Hepatocyte (in vitro differentiated cells): ENCODE results near the gene LRRC37A3.
"Not testable (repeated sequence)": the region's sequence is repeated elsewhere in the genome, so short reads cannot be mapped to it uniquely, and the experiment has no call there.

Experiments used
- CTCF ChIP-seq: fragments of 200-600 bp; sonication (generic); IDR thresholded peaks from 2 replicates; pipeline ENCODE4 v1.5.1; 2016; ENCODE audit warnings: antibody characterized with exemption, mild to moderate bottlenecking; ENCODE audit not compliant: poor library complexity
- EZH2 ChIP-seq: fragments of 200-600 bp; sonication (generic); IDR thresholded peaks from 2 replicates; pipeline ENCODE4 v1.6.1; 2016; ENCODE audit warnings: antibody characterized with exemption, mild to moderate bottlenecking, borderline replicate concordance
- EZH2phosphoT487 ChIP-seq: fragments of 200-600 bp; sonication (generic); IDR thresholded peaks from one replicate; pipeline ENCODE4 v1.6.1; 2018; ENCODE audit warnings: antibody characterized with exemption, mild to moderate bottlenecking, low read depth, moderate library complexity; ENCODE audit not compliant: unreplicated experiment, severe bottlenecking

GRCh38 chr17:64909511-64910190 lies 9.6 kb downstream of the LRRC37A3 start:
- not testable (repeated sequence) for TF ChIP-seq CTCF, EZH2phosphoT487, EZH2
